ENCODE data around the gene STK32B.

DNA sequence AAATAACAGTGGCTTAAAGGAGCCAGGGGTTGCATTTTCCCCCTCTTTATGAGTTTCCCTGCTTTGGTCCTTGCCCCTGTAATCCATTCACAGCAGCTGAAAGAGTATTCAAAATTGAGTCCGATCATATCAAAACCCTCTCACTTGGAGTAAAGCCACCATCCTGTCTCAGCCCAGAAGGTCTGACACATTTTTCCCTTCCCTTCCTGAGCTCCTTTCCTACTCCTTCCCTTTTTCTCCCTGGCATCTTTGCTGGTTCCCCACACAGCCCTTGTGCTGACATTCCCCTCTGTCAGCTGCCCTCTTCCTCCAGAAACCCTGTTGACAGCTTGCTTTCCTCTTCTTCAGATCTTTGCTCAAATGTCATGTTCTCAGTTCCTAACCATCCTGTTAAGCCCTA lies 361.5 kb downstream of the STK32B start:
- TF ChIP-seq, protein P1, sequence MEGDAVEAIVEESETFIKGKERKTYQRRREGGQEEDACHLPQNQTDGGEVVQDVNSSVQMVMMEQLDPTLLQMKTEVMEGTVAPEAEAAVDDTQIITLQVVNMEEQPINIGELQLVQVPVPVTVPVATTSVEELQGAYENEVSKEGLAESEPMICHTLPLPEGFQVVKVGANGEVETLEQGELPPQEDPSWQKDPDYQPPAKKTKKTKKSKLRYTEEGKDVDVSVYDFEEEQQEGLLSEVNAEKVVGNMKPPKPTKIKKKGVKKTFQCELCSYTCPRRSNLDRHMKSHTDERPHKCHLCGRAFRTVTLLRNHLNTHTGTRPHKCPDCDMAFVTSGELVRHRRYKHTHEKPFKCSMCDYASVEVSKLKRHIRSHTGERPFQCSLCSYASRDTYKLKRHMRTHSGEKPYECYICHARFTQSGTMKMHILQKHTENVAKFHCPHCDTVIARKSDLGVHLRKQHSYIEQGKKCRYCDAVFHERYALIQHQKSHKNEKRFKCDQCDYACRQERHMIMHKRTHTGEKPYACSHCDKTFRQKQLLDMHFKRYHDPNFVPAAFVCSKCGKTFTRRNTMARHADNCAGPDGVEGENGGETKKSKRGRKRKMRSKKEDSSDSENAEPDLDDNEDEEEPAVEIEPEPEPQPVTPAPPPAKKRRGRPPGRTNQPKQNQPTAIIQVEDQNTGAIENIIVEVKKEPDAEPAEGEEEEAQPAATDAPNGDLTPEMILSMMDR (IDR thresholded peaks at IDR 0.05) = no peak
- no peak for TF ChIP-seq POLR2A (IDR thresholded peaks at IDR 0.05)
